HepG2 (cell line): ENCODE measurements around the gene THOC7. TPM values are rescaled to one million over a fixed set of nuclear protein-coding genes. Genes with fewer than 3 reads are reported as not detected.

Experiments
- AKAP8 ChIP-seq: sonication (generic); formaldehyde crosslinking; IDR thresholded peaks from 2 replicates; pipeline ENCODE4 v1.5.1; 2020; ENCODE audit warnings: mild to moderate bottlenecking, missing genetic modification reagents
- DNMT1 ChIP-seq: sonication (generic); formaldehyde crosslinking; IDR thresholded peaks from 2 replicates; pipeline ENCODE4 v1.5.1; 2020; ENCODE audit warnings: mild to moderate bottlenecking, missing genetic modification reagents
- DPF2 ChIP-seq: sonication (generic); formaldehyde crosslinking; IDR thresholded peaks from 2 replicates; pipeline ENCODE4 v1.4.0; 2020; ENCODE audit warnings: mild to moderate bottlenecking, low read depth, missing genetic modification reagents, borderline replicate concordance
- EP300 ChIP-seq, 3 experiments: sonication (generic) in 1 of 3; formaldehyde crosslinking in 1 of 3; IDR thresholded peaks; 2 replicates each; pipeline versions ENCODE4 v1.5.1 to v1.6.1; 2011 to 2020; ENCODE audit warnings: low read depth in 2 of 3, low read length in 2 of 3, borderline replicate concordance in 1 of 3, improper control_type of control experiment in 1 of 3, mild to moderate bottlenecking in 1 of 3, missing genetic modification reagents in 1 of 3, moderate library complexity in 1 of 3
- FOXM1 ChIP-seq: sonication (generic); formaldehyde crosslinking; IDR thresholded peaks from 2 replicates; pipeline ENCODE4 v1.5.0; 2020; ENCODE audit warnings: missing genetic modification reagents
- GATAD2A ChIP-seq: IDR thresholded peaks from 2 replicates; pipeline ENCODE4 v1.6.1; 2016
- HNRNPUL1 ChIP-seq: fragments of 200-400 bp; formaldehyde crosslinking; IDR thresholded peaks from 2 replicates; pipeline ENCODE4 v1.6.1; 2017; ENCODE audit warnings: low read depth, mild to moderate bottlenecking, low read length, moderate library complexity
- JDP2 ChIP-seq: sonication (generic); formaldehyde crosslinking; IDR thresholded peaks from 2 replicates; pipeline ENCODE4 v1.8.1; 2022; ENCODE audit warnings: missing genetic modification reagents, borderline replicate concordance
- KAT7 ChIP-seq: IDR thresholded peaks from 2 replicates; pipeline ENCODE4 v1.6.1; 2018; ENCODE audit warnings: borderline replicate concordance, missing compliant biosample characterization
- MATR3 ChIP-seq: sonication (generic); formaldehyde crosslinking; IDR thresholded peaks from 2 replicates; pipeline ENCODE4 v1.4.0; 2020; ENCODE audit warnings: missing genetic modification reagents
- NR1H2 ChIP-seq: sonication (generic); formaldehyde crosslinking; IDR thresholded peaks from 2 replicates; pipeline ENCODE4 v1.8.1; 2022; ENCODE audit warnings: low read depth, missing genetic modification reagents, borderline replicate concordance
- SIX4 ChIP-seq: sonication (generic); formaldehyde crosslinking; IDR thresholded peaks from 2 replicates; pipeline ENCODE4 v1.4.0; 2020; ENCODE audit warnings: missing genetic modification reagents
- ZBTB3 ChIP-seq: sonication (generic); formaldehyde crosslinking; IDR thresholded peaks from 2 replicates; pipeline ENCODE4 v1.4.0; 2020; ENCODE audit warnings: low read depth, mild to moderate bottlenecking, moderate library complexity, missing genetic modification reagents, borderline replicate concordance
- ZMAT3 ChIP-seq: sonication (generic); formaldehyde crosslinking; conservative IDR thresholded peaks from 2 replicates; pipeline ENCODE4 v1.7.0; 2021; ENCODE audit warnings: missing genetic modification reagents
- ZNF138 ChIP-seq: sonication (generic); formaldehyde crosslinking; IDR thresholded peaks from 2 replicates; pipeline ENCODE4 v1.5.0; 2020; ENCODE audit warnings: mild to moderate bottlenecking, low read depth, missing genetic modification reagents
- ZNF205 ChIP-seq: IDR thresholded peaks from 2 replicates; pipeline ENCODE4 v1.6.1; 2018; ENCODE audit warnings: missing biosample characterization, missing genetic modification reagents
- ZNF24 ChIP-seq: fragments of 450-650 bp; IDR thresholded peaks from 2 replicates; pipeline ENCODE4 v1.6.1; 2017; ENCODE audit warnings: antibody characterized with exemption, mild to moderate bottlenecking
- ZNF292 ChIP-seq: sonication (generic); formaldehyde crosslinking; IDR thresholded peaks from 2 replicates; pipeline ENCODE4 v1.8.1; 2022; ENCODE audit warnings: mild to moderate bottlenecking, low read depth, missing genetic modification reagents, borderline replicate concordance
- ZNF382 ChIP-seq: sonication (generic); formaldehyde crosslinking; IDR thresholded peaks from 2 replicates; pipeline ENCODE4 v1.5.0; 2020; ENCODE audit warnings: missing genetic modification reagents, mild to moderate bottlenecking, borderline replicate concordance
- ZNF546 ChIP-seq: sonication (generic); formaldehyde crosslinking; conservative IDR thresholded peaks from 2 replicates; pipeline ENCODE4 v1.8.1; 2023; ENCODE audit warnings: mild to moderate bottlenecking, missing genetic modification reagents
- ZNF563 ChIP-seq: sonication (generic); formaldehyde crosslinking; IDR thresholded peaks from 2 replicates; pipeline ENCODE4 v1.8.0; 2022; ENCODE audit warnings: mild to moderate bottlenecking, moderate library complexity, missing genetic modification reagents
- ZNF724P ChIP-seq: sonication (generic); formaldehyde crosslinking; IDR thresholded peaks from 2 replicates; pipeline ENCODE4 v1.8.0; 2022; ENCODE audit warnings: missing genetic modification reagents, borderline replicate concordance
- ZNF746 ChIP-seq: sonication (generic); formaldehyde crosslinking; IDR thresholded peaks from 2 replicates; pipeline ENCODE4 v1.8.0; 2022; ENCODE audit warnings: mild to moderate bottlenecking, missing genetic modification reagents
- ZNF839 ChIP-seq: sonication (generic); formaldehyde crosslinking; IDR thresholded peaks from 2 replicates; pipeline ENCODE4 v1.4.0; 2020; ENCODE audit warnings: missing genetic modification reagents, mild to moderate bottlenecking, borderline replicate concordance
- ZSCAN12 ChIP-seq: sonication (generic); formaldehyde crosslinking; IDR thresholded peaks from 2 replicates; pipeline ENCODE4 v1.9.0; 2021; ENCODE audit warnings: mild to moderate bottlenecking, missing genetic modification reagents
- polyA plus RNA-seq, 8 experiments: library from polyadenylated mRNA; depleted of rRNA in 3 of 8; stranded (reverse) in 7 of 8; unstranded in 1 of 8; fragments of >200 nt; fragmentation: Illumina TruSeq in 4 of 8; extraction: Trizol in 4 of 8; gene quantifications; 2 replicates each; pipeline versions ENCODE4 v1.2.1 to v1.2.3, GENCODE V29; 2011 to 2016; ENCODE audit warnings: low read depth in 4 of 8, missing spikeins in 1 of 8, mixed read lengths in 1 of 8; ENCODE audit not compliant: insufficient read depth in 1 of 8
- total RNA-seq, 5 experiments: library from RNA; depleted of rRNA; stranded (reverse); fragments of >200 nt; fragmentation: Illumina TruSeq; extraction: Trizol; gene quantifications; 2 replicates each; pipeline ENCODE4 v1.2.3, GENCODE V29; 2016; ENCODE audit warnings: low read depth in 1 of 5
- TF ChIP-seq, protein P1 (sequence below): sonication (generic); formaldehyde crosslinking; IDR thresholded peaks from 2 replicates; pipeline ENCODE4 v1.4.0; 2020; ENCODE audit warnings: missing genetic modification reagents, low read depth, mild to moderate bottlenecking, borderline replicate concordance
- TF ChIP-seq, protein P2 (sequence below): sonication (generic); formaldehyde crosslinking; IDR thresholded peaks from 2 replicates; pipeline ENCODE4 v1.4.0; 2020; ENCODE audit warnings: missing genetic modification reagents
- TF ChIP-seq, protein P3 (sequence below): sonication (generic); formaldehyde crosslinking; IDR thresholded peaks from 2 replicates; pipeline ENCODE4 v1.4.0; 2020; ENCODE audit warnings: mild to moderate bottlenecking, low read depth, missing genetic modification reagents

The THOC7 gene
- total and polyA plus RNA-seq, 2 of the 13 experiments (the other 11 are each of a cell fraction or from before 2014, with no cell fraction given), result 32.8 to 63.5 TPM

- TF ChIP-seq ZNF138 (no peak), EP300 (IDR thresholded peaks at IDR 0.05; ENCODE audit: low read depth in 2 of 2, low read length in 2 of 2) (peak in 1 of 2 experiments; percentile 19; a peak in 1 of 4 replicates), EP300 (CRISPR knock-in tag; IDR thresholded peaks at IDR 0.05; ENCODE audit: borderline replicate concordance) (no peak; the same call in 1 of the 2 replicates), HNRNPUL1 (no peak; the same call in 1 of the 2 replicates), ZNF205 (CRISPR knock-in tag) (no peak; the same call in 1 of the 2 replicates), ZNF382 (CRISPR knock-in tag) (no peak), AKAP8 (CRISPR knock-in tag) (no peak), KAT7 (CRISPR knock-in tag) (no peak; the same call in none of the 2 replicates), ZNF839 (CRISPR knock-in tag) (no peak), ZMAT3 (CRISPR knock-in tag) (no peak; the same call in 1 of the 2 replicates), JDP2 (no peak), DPF2 (CRISPR knock-in tag) (no peak), ZNF724P (CRISPR knock-in tag) (peak; percentile 48; the same call in 1 of the 2 replicates), DNMT1 (no peak), GATAD2A (no peak; the same call in none of the 2 replicates), ZNF746 (CRISPR knock-in tag) (peak; percentile 44; the same call in 1 of the 2 replicates), ZBTB3 (CRISPR knock-in tag) (no peak), ZSCAN12 (no peak), SIX4 (CRISPR knock-in tag) (no peak), ZNF292 (CRISPR knock-in tag) (peak; percentile 87), MATR3 (CRISPR knock-in tag) (no peak), ZNF24 (no peak), ZNF546 (CRISPR knock-in tag) (peak; percentile 84; the same call in 1 of the 2 replicates), FOXM1 (CRISPR knock-in tag) (no peak), ZNF563 (peak; percentile 56; the same call in 1 of the 2 replicates), NR1H2 (CRISPR knock-in tag) (no peak)
- TF ChIP-seq, protein P1, sequence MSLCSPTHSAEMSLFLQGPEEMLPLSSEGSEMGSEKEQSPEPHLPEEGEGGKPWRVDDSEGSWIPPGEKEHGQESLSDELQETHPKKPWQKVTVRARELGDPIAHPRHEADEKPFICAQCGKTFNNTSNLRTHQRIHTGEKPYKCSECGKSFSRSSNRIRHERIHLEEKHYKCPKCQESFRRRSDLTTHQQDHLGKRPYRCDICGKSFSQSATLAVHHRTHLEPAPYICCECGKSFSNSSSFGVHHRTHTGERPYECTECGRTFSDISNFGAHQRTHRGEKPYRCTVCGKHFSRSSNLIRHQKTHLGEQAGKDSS (CRISPR knock-in tag), result no peak
- TF ChIP-seq, protein P2, sequence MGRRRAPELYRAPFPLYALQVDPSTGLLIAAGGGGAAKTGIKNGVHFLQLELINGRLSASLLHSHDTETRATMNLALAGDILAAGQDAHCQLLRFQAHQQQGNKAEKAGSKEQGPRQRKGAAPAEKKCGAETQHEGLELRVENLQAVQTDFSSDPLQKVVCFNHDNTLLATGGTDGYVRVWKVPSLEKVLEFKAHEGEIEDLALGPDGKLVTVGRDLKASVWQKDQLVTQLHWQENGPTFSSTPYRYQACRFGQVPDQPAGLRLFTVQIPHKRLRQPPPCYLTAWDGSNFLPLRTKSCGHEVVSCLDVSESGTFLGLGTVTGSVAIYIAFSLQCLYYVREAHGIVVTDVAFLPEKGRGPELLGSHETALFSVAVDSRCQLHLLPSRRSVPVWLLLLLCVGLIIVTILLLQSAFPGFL, result no peak
- TF ChIP-seq, protein P3, sequence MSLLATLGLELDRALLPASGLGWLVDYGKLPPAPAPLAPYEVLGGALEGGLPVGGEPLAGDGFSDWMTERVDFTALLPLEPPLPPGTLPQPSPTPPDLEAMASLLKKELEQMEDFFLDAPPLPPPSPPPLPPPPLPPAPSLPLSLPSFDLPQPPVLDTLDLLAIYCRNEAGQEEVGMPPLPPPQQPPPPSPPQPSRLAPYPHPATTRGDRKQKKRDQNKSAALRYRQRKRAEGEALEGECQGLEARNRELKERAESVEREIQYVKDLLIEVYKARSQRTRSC, result no peak
Observed at GRCh38 chr3:63911873-63912767, 48.5 kb upstream of the THOC7 start, which contains the start of gene SCAANT1 (continued).
